Fibroblast of villous mesenchyme (primary cell): Measurements from ENCODE around the gene DGCR6L. TPM values are rescaled to one million over a fixed set of nuclear protein-coding genes. Genes with fewer than 3 reads are reported as not detected.
"Not testable (repeated sequence)": the region's sequence is repeated elsewhere in the genome, so short reads cannot be mapped to it uniquely, and the experiment has no call there.

ENCODE experiments used
- DNase-seq: peaks from one replicate; pipeline ENCODE4 v3.0.0-alpha.2; 2010; ENCODE audit warnings: low read depth
- H3K4me3 ChIP-seq: 2 replicates; pipeline ENCODE4 v1.5.1; 2011; ENCODE audit warnings: low read depth, mild to moderate bottlenecking, low read length
- total RNA-seq: library from RNA; depleted of rRNA; stranded (reverse); fragments of >200 nt; gene quantifications from 2 replicates; pipeline ENCODE4 v1.2.3, GENCODE V29; 2012
- TF ChIP-seq, protein P1 (sequence below): IDR thresholded peaks from 2 replicates; pipeline ENCODE4 v1.5.1; 2012; ENCODE audit warnings: low read depth, mild to moderate bottlenecking, low read length; ENCODE audit not compliant: insufficient read depth

DGCR6L gene
- total RNA-seq, 1 donor = 47.1 TPM

DNA sequence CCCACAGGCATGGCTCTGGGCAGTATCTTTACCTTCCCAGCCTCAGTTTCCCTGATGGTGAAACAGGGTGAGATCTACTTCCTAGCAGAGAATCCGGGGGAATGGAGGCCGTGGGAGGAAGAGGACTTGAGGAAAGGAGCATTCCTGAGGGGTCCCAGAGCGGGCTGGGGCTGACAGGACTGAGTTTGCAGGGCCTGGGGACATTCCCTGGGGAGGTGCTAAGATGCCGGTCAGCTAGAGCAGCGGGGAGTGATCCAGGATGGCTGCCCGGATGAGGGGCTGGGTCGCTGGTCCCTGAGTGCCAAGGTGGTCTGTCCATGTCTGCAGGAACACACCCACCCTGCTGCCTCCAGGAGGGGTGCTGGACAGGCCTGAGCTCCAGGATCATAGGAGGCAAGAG, 43.4 kb downstream of the DGCR6L start:
- no peak for DNase-seq
- no peak overlapping the region for H3K4me3 ChIP-seq
- TF ChIP-seq, protein P1, sequence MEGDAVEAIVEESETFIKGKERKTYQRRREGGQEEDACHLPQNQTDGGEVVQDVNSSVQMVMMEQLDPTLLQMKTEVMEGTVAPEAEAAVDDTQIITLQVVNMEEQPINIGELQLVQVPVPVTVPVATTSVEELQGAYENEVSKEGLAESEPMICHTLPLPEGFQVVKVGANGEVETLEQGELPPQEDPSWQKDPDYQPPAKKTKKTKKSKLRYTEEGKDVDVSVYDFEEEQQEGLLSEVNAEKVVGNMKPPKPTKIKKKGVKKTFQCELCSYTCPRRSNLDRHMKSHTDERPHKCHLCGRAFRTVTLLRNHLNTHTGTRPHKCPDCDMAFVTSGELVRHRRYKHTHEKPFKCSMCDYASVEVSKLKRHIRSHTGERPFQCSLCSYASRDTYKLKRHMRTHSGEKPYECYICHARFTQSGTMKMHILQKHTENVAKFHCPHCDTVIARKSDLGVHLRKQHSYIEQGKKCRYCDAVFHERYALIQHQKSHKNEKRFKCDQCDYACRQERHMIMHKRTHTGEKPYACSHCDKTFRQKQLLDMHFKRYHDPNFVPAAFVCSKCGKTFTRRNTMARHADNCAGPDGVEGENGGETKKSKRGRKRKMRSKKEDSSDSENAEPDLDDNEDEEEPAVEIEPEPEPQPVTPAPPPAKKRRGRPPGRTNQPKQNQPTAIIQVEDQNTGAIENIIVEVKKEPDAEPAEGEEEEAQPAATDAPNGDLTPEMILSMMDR = no peak

DNA sequence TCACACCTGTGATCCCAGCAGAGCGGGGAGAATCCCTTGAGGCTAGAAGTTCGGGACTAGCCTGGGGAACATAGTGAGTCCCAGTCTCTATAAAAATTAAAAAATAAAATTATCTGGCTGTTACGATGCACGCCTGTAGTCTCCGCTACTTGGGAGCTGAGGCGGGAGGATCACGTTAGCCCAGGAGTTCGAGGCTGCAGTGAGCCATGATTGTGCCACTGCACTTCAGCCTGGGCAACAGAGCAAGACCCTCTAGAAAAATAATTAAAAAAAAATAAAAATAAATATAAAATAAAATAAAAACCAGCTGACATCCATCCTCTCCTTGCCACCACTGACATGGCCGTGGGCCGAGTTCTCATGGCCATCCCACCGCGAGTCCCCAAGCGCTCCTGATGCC, 44.0 kb downstream of the DGCR6L start:
- TF ChIP-seq, protein P1 = no peak
- DNase-seq = no peak
- H3K4me3 ChIP-seq = no peak overlapping the region

DNA sequence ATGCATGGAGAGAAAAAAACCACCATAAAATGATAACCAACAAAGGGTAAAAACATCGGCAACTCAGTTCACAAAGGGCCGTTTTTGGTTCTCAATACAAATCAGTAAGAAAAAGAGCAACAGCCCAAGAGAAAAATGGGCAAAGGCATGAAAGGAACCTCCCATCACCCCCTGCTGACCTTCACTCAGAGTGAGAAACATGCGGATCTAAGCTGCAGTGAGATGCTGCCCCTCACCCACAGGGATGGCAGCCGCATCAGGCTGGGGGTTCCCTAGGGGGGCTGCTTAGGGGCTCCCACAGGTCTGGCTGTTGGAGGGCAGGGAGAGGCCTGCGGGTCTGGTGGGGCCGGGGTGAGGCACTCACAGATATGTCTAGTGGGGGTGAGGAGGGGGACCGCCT, 44.5 kb downstream of the DGCR6L start:
- DNase-seq, H3K4me3 ChIP-seq: not testable (repeated sequence)

DNA sequence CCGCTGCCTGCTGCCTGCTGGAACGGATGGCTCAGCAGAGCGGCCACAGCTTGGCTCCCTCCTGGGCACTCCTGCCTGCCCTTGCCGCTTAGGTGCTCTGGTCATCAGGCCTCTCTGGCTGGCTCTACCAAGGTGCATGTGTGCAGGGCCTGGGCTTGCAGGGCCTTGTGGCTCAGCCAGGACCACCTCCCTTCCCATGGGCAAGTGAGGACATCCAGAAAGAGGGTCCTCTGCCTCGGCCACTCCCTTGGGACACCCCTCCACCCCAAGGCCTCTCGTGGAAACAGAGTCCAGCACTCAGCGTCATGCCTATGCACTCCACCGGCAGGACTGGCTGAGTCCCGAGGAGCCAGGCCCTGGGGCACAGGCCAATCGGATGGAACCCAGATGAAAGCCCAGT, 45.5 kb downstream of the DGCR6L start:
- not testable (repeated sequence) for H3K4me3 ChIP-seq, DNase-seq

DNA sequence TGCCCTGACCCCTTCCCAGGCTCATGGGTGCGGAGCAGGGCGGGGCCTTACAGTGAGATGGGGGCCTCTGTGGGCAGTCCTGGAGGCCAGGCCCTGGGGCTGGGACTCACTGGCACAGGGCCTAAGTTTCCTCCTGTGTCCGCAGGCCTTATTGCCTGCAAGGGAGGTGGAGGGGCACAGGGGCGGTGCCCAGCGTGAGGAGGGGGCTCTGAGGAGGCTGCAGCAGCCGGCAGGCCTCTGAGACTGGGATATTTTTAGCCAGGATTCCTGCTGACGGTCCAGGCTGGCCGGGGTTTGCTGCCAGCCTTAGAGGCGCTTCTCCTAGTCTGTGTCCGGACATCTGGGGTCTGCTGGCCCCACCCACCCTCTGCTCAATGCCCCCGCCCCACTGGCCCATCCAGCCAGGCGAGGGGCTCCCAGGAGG, 46.1 kb downstream of the DGCR6L start:
- TF ChIP-seq, protein P1 = no peak
- no peak for DNase-seq
- H3K4me3 ChIP-seq = no peak overlapping the region

DNA sequence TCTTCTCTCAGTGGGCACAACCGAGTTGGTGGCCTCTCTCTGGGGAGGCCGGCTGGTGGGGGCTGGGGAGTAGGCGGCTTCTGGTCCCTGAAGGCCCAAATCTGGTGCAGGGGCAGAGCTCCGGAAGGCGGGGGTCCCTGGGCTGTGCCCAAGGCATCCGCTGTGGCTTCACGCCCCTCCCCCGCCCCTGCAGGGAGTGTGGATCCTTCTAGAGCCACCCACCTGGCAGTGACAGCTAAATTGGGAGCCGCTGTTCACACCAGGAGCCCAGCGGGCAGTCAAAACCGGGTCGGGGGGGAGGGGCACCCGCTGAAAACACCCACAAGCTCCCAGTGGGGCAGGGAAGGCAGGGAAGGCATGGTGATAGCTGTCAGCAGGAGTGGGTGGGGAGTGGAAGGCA, 47.2 kb downstream of the DGCR6L start:
- no peak overlapping the region for H3K4me3 ChIP-seq
- TF ChIP-seq, protein P1 = no peak
- DNase-seq = no peak

DNA sequence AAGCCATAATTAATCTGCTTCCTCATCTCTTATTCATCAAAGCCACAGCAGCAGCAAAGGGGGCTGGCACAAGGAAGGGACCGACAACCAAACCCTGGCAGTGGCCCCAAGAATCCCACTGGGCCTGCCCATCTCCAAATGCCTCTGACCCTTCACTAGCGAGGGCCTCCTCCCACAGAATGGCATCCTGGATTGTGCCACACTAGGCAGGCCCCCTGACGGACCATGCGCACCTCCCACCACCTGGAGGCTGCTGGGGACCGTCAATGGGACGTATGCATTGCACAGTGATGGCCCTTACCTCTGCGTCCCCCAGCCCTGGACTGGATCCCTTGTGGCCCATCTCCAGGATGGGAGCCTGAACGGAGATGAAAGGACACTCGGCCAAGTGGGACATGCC, 47.7 kb downstream of the DGCR6L start:
- DNase-seq = no peak
- TF ChIP-seq, protein P1 = no peak
- no peak overlapping the region for H3K4me3 ChIP-seq

DNA sequence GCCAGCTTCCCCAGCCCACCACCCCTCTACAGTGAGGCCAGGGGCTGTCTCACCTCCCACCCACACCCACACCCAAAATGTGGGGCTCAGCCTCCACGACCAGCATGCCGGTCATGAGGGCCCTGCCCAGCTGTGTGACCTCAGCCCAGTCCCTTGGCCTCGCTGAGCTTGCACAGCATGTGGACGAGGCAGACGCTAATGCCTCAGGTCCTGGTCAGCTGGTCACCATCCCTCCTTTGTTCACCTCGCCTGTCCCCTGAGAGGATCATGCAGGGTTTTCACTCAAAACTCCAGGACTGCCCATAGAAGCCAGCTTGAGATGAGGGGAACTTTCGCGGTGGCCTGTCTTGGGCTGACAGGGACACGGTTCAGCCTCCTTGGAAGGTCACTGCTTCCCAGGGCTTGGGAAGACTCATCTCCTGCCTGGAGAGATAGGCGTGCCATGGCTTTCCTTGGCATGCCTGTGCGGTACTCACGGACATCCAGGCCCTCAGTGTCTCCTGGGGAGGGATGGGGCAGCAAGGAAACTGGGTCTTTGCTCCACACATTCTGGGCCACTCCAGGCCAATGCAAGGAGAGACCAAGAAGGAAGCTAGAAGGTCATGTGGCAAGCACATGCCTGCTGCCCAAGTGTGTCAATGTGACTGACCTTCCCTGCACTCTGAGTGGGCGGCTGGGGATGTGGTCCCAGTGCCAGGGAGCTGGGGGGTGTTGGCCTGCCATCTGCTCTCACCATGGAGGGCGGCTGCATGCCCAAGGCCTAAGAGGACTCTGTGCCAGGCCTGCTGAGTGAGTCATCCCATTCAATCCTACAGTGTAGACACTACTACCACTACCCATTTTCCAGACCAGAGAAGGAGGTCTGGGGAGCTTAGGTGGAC, 48.5 kb downstream of the DGCR6L start:
- TF ChIP-seq, protein P1 = no peak
- no peak for DNase-seq
- no peak overlapping the region for H3K4me3 ChIP-seq

DNA sequence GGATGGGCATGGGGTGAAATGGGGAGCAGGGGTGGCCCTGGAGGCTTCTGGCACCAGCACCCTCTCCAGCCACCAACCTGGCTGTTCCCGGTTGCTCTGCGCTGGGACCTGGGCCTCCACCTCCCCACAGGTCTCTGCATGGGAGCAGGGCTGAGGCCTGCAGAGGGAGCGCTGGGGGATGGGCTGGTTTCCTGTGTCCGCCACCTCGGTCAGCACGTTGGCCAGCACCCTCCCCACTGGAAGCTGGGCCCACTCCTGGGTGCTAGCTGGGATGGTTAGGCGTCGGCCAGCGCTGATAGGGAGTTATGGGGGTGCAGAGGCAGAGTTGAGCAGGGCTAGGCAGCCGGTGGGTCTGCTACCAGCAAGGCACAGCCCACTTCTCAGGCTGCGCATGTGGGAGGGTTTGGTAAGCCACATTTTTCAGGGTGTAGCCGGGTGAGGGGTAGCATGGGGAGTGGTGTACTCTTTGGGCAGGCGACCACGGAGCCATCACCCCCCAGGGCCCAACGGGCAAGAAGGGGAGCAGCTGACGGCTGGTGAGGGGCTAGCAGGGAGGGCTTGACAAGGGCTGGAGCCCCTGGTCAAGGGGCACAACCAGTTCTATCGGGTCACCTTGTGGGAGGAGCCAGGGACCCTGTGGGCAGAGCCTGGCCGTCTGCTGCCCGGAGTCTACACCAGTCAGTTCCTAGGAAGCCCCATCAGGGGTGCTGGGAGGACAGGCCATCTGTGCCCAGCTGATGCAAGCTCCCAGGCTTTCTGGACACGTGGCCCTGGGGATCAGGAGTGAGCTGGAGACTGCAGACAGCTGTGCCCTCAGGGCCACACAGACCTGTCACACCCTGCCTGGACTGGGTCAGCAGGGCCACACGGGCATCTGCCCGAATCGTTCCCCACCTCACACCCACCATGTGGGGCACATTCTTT, 49.4 kb downstream of the DGCR6L start:
- not testable (repeated sequence) for DNase-seq, H3K4me3 ChIP-seq

DNA sequence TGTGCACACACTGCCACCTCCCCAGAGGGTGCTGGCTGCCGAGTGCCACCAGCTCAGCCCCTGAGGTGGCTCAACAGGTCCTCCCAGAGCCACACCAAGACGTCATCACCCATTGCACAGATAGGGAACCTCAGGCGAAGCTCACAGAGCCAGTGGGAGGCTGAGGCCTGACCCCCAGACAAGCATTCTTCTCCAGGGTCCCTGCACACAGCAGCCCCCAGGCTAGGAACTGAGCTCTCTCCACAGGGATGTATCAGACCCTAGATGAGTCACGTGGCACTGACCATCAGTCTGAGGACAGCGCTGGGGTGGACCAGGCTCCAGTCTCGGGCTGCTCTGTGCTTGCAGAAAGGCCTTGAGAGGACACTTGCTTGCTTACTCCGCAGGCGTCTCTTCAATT, 50.2 kb downstream of the DGCR6L start:
- H3K4me3 ChIP-seq, DNase-seq: not testable (repeated sequence)
